ENCODE results near the gene SPEN. TPM values are rescaled to one million over a fixed set of nuclear protein-coding genes. Genes with fewer than 3 reads are reported as not detected.
A peak's percentile ranks its signal among the peaks of the same experiment; 100 is the strongest.
"Not testable (repeated sequence)": the region's sequence is repeated elsewhere in the genome, so short reads cannot be mapped to it uniquely, and the experiment has no call there.

The SPEN gene
- total RNA-seq, 1 donor from 2014 or later: 20.5 TPM

- ATAC-seq (peak; percentile 35), DNase-seq (no peak)
- intact Hi-C loops (cut with micrococcal nuclease): no loop called here
Measured at GRCh38 chr1:15966081-15966955, 118.8 kb downstream of the SPEN start.

DNA sequence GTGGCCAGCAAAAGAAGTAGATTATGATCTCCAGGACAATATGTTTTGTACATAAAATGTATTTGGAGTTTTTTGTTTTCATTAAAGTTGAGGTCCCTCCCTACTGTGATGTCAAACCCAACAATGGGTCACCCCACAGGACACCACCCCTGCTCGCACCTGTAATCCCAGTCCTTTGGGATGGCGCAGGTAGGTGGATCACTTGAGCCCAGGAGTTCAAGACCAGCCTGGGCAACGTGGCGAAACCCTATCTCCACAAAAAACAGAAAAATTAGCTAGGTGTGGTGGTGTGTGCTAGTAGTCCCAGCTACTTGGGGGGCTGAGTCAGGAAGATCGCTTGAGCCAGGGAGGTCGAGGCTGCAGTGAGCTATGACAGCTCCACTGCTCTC, 119.4 kb downstream of the SPEN start:
- ATAC-seq (no peak), DNase-seq (no peak)
- intact Hi-C loops (cut with micrococcal nuclease): no loop called here

GRCh38 chr1:15968172-15968571, 120.7 kb downstream of the SPEN start:
- DNase-seq: no peak
- intact Hi-C loops (cut with micrococcal nuclease): no loop called here
- ATAC-seq: no peak

DNA sequence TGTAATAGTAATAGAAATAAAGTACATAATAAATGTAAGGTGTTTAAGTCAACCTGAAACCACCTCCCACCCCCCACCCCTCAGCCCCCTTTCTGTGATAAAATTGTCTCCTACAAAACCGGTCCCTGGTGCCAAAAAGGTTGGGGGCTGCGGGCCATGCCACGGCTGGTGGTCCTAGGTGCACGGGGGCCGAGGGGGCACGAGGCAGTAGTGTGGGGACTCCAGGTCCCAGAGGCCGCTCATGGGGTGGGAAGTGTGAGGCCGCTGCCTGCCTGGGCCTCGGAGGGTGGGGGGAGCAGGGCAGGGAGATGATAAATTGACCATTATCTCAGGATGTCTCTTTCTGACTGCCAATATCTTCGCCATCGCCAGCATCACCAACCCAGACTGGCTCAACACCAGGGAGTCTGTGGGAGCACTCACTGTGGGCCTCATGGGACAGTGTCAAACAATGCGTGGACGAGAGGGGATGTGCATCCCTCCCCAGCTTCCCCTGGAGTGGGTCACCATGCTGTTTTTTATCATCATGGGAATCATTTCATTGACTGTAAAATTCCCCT, 121.9 kb downstream of the SPEN start:
- DNase-seq: no peak
- intact Hi-C loops (cut with micrococcal nuclease): no loop called here
- ATAC-seq: no peak

DNA sequence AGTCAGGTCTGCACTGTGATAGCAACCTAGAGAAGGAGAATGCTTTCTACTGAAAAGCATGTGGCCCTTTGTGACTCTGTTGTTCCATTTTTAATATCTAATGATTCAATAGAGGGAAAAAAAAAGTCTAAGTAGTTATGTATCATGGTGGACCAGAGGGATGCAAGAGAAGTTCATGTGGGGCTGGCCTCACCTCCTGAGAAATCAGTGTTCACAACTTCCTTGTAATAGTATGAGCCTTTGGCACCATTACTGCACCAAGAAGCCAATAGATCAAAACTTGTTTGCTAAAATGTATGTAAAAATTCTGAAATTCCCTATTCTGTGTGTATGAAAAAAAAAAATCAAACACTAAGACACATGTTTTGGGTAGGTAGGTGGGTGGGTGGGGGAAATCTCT, 123.4 kb downstream of the SPEN start:
- intact Hi-C loops (cut with micrococcal nuclease): no loop called here
- ATAC-seq: no peak
- no peak for DNase-seq

DNA sequence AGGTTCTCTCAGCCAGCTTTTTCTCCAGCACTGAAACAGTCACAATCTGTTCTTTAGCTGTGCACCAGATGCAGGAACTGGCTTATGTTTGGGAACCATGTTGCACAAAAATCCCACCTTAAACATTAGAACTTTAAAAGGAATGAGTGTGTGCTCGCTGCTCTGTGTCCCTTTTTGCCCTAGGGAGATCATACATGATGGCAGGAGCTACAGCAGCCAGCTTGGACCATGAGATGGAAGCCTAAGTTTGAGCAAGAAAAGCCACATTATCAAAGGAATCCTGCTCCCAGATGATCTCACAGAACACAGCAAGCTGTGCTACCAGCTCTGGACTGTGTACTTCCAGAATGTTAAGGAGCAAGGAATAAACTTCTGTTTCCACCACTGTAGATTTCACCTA, 124.9 kb downstream of the SPEN start:
- no peak for ATAC-seq
- intact Hi-C loops (cut with micrococcal nuclease): no loop called here
- no peak for DNase-seq

DNA sequence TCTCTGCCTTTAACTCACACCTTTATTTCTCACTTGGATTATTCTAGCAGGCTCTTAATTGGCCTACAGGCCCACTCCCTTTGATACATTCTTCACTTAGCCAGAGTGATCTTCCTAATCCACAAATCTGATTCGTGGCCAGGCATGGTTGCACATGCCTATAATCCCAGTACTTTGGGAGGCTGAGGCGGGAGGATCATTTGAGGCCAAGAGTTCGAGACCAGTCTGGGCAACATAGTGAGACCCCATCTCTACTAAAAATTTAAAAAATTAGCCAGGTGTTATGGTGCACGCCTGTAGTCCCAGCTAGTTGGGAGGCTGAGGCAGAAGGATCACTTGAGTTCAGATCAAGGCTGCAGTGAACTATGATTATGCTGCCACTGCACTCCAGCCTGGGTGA, 126.3 kb downstream of the SPEN start:
- intact Hi-C loops (cut with micrococcal nuclease): no loop called here
- no peak for ATAC-seq

DNA sequence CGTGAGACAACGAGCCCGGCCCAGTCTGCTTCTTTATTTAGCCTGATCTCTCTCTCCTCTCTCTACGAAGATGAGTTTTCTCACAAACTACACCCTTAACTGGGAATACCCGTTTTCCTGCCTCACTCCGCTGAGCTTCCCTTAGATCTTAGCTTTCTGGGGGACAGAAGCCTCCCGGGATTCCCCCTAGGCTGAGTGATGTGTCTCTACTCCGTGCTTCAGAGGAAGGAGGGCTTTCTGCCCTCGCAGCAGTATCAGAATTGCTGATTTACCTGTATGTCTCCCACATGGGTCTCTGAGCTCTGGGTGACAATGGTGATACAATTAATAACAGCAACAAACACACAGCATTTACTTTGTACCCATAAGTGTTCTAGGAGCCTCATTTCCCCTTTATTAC, 127.3 kb downstream of the SPEN start:
- ATAC-seq (no peak), DNase-seq (no peak)
- intact Hi-C loops (cut with micrococcal nuclease): no loop called here

More for the DNA sequence above, 126.3 kb downstream of the SPEN start:
- DNase-seq: no peak

GRCh38 chr1:15975358-15975804, 127.9 kb downstream of the SPEN start:
- intact Hi-C loops (cut with micrococcal nuclease): no loop called here
- ATAC-seq (peak; percentile 82), DNase-seq (peak; percentile 72)

DNA sequence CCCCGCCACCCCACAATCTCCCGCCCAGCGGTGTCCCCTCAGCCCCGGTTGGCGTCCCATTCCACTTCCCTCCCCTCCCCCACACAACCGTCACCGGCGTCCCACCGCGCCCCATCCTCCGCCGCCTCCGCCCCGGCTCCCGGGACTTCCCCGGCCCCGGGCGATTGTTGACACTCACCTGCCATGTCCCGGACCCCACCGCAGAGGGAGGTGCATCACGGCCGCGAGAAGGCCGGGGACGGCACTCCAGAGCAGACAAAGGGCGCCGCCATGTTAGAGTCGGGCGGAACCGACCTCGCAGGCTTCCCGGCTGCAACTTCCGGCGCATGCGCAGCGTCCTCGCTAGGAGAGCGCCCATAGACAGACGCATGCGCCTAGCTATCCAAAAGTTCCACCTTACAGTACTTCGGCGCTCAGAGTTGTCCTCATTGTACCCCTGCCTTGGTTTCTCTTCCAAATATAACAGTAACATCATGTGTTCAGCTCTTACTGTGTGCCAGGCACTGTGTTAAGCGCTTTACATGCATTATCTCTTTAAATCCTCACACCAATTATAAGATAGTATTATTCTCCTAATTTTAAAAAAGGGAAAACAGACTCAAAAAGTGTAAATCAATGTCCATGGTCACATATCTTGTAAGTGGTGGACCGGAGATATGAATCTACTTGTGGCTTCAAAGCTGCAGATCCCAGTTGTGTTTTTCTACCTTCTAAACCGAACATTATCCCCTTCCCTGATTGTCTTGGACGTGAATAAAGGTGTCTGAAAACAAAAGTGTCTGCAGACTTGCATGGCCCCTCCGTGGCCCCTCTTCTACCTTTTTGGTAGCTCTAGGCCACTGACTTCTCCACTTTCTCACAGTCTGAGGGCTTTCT, 128.5 kb downstream of the SPEN start, which contains the start of gene ZBTB17:
Gene ZBTB17 (minus strand): TSS at position 297 of the 876 bp plus-strand sequence. CDS start 27,606 bp downstream, outside the sequence.
- intact Hi-C loops (cut with micrococcal nuclease): no loop called here
- DNase-seq: peak; percentile 98
- peak; percentile 99 for ATAC-seq

DNA sequence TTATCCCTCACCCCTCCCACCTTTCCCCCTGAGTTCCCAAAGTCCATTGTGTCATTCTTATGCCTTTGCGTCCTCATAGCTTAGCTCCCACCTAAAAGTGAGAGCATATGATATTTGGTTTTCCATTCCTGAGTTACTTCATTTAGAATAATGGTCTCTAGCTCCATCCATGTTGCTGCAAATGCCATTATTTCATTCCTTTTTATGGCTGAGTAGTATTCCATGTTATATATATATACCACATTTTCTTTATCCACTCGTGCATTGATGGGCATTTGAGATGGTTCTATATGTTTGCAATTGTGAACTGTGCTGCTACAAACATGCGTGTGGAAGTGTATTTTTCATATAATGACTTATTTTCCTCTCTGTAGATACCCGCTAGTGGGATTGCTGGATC, 130.4 kb downstream of the SPEN start:
- intact Hi-C loops (cut with micrococcal nuclease); DNase-seq; ATAC-seq: not testable (repeated sequence)

- intact Hi-C loops (cut with micrococcal nuclease): loop anchor here (10.0 kb wide), 1 partner anchor 167 kb away; no protein-coding TSS in a partner anchor
- DNase-seq: no peak
Measured at GRCh38 chr1:15981679-15982078, 134.2 kb downstream of the SPEN start.

GRCh38 chr1:15983275-15983674, 135.8 kb downstream of the SPEN start:
- intact Hi-C loops (cut with micrococcal nuclease): loop anchor here (10.0 kb wide), 1 partner anchor 168 kb away; no protein-coding TSS in a partner anchor
- no peak for DNase-seq
- ATAC-seq: peak; percentile 31

More at GRCh38 chr1:15981679-15982078, 134.2 kb downstream of the SPEN start:
- ATAC-seq: no peak

- no peak for ATAC-seq
- intact Hi-C loops (cut with micrococcal nuclease): loop anchor here (10.0 kb wide), 1 partner anchor 171 kb away; no protein-coding TSS in a partner anchor
Measured at GRCh38 chr1:15985611-15986297, 138.2 kb downstream of the SPEN start.

DNA sequence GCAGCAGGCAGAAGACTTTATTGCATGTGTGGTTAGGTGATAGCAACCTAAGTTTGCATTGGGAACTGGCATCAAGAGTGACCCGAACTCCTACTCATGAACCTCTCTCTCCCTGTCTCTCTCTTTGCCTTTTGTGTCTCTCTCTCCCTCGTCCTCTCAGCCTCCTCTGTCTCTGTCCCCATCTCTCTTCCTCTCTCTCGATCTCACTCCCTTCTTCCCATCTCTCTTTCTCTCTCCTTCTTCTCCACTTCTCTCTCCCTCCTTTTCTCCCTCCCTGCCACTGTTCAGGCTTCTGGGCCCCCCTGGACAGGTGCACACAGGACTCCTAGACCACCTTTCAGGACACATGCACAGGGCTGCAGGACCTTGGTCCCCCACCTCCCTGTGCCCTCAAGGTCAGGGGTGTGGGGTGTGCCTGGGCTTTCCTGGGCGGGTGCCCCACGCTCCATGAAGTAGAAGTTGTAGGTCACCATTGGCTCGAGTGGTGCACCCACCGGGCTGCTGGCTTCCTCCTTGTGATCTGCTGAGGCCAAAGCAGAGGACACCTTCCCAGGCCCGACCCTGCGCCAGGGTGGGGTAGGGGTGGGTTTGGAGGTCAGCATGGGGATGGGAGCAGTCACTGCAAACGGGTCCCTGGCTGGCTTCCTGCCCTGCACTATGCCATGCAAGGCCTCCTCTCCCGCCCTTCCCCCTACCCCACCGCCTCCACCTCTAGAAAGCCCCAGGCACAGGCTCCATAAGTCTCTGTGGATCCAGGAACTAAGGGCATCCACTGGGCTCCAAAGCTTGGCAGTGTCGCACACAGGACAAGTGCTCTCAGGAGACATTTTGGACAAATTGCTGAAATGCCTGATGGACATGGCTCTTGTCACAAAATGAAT, 141.6 kb downstream of the SPEN start:
- intact Hi-C loops (cut with micrococcal nuclease): loop anchor here (10.0 kb wide), 1 partner anchor 174 kb away; no protein-coding TSS in a partner anchor
- ATAC-seq (no peak), DNase-seq (no peak)

More at GRCh38 chr1:15985611-15986297, 138.2 kb downstream of the SPEN start:
- no peak for DNase-seq

DNA sequence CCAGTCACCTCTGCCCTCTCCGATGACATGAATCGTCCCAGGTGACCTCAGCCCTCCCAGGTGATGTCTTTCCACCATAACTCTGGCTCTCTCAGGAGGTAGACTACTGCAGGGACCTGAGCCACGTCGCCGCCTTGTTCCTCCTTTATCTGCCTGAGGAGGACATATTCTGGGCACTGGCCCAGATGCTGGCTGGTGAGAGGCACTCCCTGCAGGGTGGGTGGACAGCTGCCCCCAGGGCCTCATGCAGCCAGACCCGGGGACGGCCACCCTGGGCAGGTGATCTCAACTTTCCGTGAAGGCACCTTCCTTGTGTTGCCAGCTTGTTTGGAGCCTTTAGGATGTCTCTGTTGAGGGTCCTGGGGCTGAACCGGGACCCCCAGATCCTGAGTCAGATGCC, 142.3 kb downstream of the SPEN start:
- peak; percentile 44 for DNase-seq
- intact Hi-C loops (cut with micrococcal nuclease): loop anchor here (10.0 kb wide), 2 partner anchors 175 to 195 kb away; no protein-coding TSS in a partner anchor
- ATAC-seq: peak; percentile 28

Measured in left ventricle myocardium superior (tissue), 1 donor.